Measurements from ENCODE around the gene ARHGAP15.

GRCh38 chr2:143347901-143348414 lies 218.7 kb downstream of the ARHGAP15 start:
- TF ChIP-seq CTCF (IDR thresholded peaks at IDR 0.05; ENCODE audit: low read depth, low read length, poor library complexity, severe bottlenecking) (no peak), EZH2phosphoT487 (IDR thresholded peaks at IDR 0.05; ENCODE audit: borderline replicate concordance, low read length) (no peak)
